Measurements from ENCODE around the gene C1QL1.

DNA sequence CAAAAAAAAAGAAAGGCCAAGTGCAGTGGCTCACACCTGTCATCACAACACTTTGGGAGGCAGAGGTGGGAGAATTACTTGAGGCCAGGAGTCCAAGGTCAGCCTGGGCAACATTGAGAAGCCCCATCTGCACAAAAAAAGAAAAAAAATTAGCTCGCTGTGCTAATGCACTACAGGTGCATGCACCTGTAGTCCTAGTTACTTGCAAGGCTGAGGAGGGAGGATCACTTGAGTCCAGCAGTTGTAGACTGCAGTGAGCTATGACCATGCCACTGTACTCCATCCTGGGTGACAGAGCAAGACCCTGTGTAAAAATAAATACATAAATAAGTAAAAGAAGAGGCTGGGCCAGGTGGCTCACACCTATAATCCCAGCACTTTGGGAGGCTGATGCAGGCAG, 43.7 kb upstream of the C1QL1 start:
- TF ChIP-seq, protein P1, sequence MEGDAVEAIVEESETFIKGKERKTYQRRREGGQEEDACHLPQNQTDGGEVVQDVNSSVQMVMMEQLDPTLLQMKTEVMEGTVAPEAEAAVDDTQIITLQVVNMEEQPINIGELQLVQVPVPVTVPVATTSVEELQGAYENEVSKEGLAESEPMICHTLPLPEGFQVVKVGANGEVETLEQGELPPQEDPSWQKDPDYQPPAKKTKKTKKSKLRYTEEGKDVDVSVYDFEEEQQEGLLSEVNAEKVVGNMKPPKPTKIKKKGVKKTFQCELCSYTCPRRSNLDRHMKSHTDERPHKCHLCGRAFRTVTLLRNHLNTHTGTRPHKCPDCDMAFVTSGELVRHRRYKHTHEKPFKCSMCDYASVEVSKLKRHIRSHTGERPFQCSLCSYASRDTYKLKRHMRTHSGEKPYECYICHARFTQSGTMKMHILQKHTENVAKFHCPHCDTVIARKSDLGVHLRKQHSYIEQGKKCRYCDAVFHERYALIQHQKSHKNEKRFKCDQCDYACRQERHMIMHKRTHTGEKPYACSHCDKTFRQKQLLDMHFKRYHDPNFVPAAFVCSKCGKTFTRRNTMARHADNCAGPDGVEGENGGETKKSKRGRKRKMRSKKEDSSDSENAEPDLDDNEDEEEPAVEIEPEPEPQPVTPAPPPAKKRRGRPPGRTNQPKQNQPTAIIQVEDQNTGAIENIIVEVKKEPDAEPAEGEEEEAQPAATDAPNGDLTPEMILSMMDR (IDR thresholded peaks at IDR 0.05), result no peak
- TF ChIP-seq POLR2A (IDR thresholded peaks at IDR 0.05), result no peak

All from body of pancreas (tissue), 4 donors.